B cell (primary cell): ENCODE measurements around the gene PIK3C3. TPM values are rescaled to one million over a fixed set of nuclear protein-coding genes. Genes with fewer than 3 reads are reported as not detected.

ENCODE experiments used
- ATAC-seq: fragments of 200-7000 bp; cut with Tn5 transposase; one replicate; pipeline ENCODE4 v1.10.0; 2021; ENCODE audit warnings: low read depth, mild to moderate bottlenecking, moderate number of reproducible peaks, moderate library complexity
- CTCF ChIA-PET: fragments of 350-600 bp; sonication (Branson Sonifier 250); formaldehyde crosslinking; loops from one replicate; lab custom pipeline; 2021; ENCODE audit warnings: antibody characterized with exemption, inconsistent platforms; lab: Charles Lee
- POLR2A ChIA-PET: fragments of 350-600 bp; sonication (Branson Sonifier 250); formaldehyde crosslinking; loops from one replicate; lab custom pipeline; 2021; ENCODE audit warnings: antibody characterized with exemption; lab: Charles Lee
- DNase-seq: peaks from one replicate; pipeline ENCODE4 v3.0.0; 2013
- H2AFZ ChIP-seq: 2 replicates; pipeline ENCODE4 v1.6.1; 2012; ENCODE audit warnings: mild to moderate bottlenecking, low read depth, low read length; ENCODE audit not compliant: insufficient read depth, poor library complexity, severe bottlenecking
- H3K27ac ChIP-seq, 2 donors: 1 replicate in 1 of 2; 2 replicates in 1 of 2; pipeline ENCODE4 v1.5.1; 2012 to 2013; ENCODE audit warnings: low read length in 2 of 2, mild to moderate bottlenecking in 2 of 2, moderate library complexity in 1 of 2
- H3K27me3 ChIP-seq, 4 experiments: fragments of 200-600 bp in 1 of 4; sonication (generic) in 1 of 4; replicated peaks in 1 of 4; 1 replicate in 2 of 4; 2 replicates in 2 of 4; pipeline versions ENCODE4 v1.6.1 to v1.7.0; 2013 to 2016; ENCODE audit warnings: low read length in 3 of 4, mild to moderate bottlenecking in 2 of 4, mixed read lengths in 1 of 4, moderate library complexity in 1 of 4; ENCODE audit not compliant: insufficient read depth in 4 of 4, control insufficient read depth in 3 of 4; ENCODE audit errors: control extremely low read depth in 1 of 4
- H3K36me3 ChIP-seq, 2 experiments: replicated peaks in 1 of 2; 1 replicate in 1 of 2; 2 replicates in 1 of 2; pipeline versions ENCODE4 v1.6.1 to v1.7.1; 2013; ENCODE audit warnings: low read length in 1 of 2; ENCODE audit not compliant: insufficient read depth in 2 of 2, control insufficient read depth in 1 of 2; ENCODE audit errors: control extremely low read depth in 1 of 2, extremely low read depth in 1 of 2
- H3K4me1 ChIP-seq, 2 donors: fragments of 200-600 bp in 1 of 2; sonication (generic) in 1 of 2; 1 replicate in 1 of 2; 2 replicates in 1 of 2; pipeline versions ENCODE4 v1.5.1 to v1.6.1; 2013 to 2017; ENCODE audit warnings: low read length in 2 of 2; ENCODE audit not compliant: control insufficient read depth in 2 of 2, insufficient read depth in 2 of 2
- H3K4me2 ChIP-seq: replicated peaks from 2 replicates; pipeline ENCODE3; 2012; ENCODE audit warnings: mild to moderate bottlenecking, low read depth, low read length; ENCODE audit not compliant: poor library complexity, severe bottlenecking
- H3K4me3 ChIP-seq, 5 experiments: fragments of 200-600 bp in 1 of 5; sonication (generic) in 1 of 5; 1 replicate in 3 of 5; 2 replicates in 2 of 5; pipeline versions ENCODE4 v1.5.1 to v1.7.0; 2011 to 2016; ENCODE audit warnings: low read length in 4 of 5, mild to moderate bottlenecking in 4 of 5, low read depth in 2 of 5, control low read depth in 1 of 5, moderate library complexity in 1 of 5; ENCODE audit not compliant: insufficient read depth in 1 of 5; ENCODE audit errors: control extremely low read depth in 1 of 5, extremely low read depth in 1 of 5
- H3K79me2 ChIP-seq: fragments of 200-600 bp; sonication (generic); one replicate; pipeline ENCODE4 v1.6.0; 2016; ENCODE audit warnings: low read length; ENCODE audit not compliant: control insufficient read depth, insufficient read depth
- H3K9ac ChIP-seq: fragments of 200-600 bp; sonication (generic); 2 replicates; pipeline ENCODE4 v1.6.1; 2017; ENCODE audit warnings: mild to moderate bottlenecking, low read length, moderate library complexity
- H3K9me3 ChIP-seq, 3 donors: one replicate each; pipeline versions ENCODE4 v1.6.1 to v1.7.1; 2013; ENCODE audit warnings: low read length in 2 of 3; ENCODE audit not compliant: control insufficient read depth in 2 of 3, insufficient read depth in 1 of 3; ENCODE audit errors: control extremely low read depth in 1 of 3
- H4K20me1 ChIP-seq: 2 replicates; pipeline ENCODE4 v1.6.0; 2012; ENCODE audit warnings: mild to moderate bottlenecking, low read length; ENCODE audit not compliant: insufficient read depth, control insufficient read depth, poor library complexity, severe bottlenecking
- H3K27ac Mint-ChIP-seq: one replicate; pipeline ENCODE4 v1.8.0; 2021; ENCODE audit warnings: mixed read lengths
- H3K27me3 Mint-ChIP-seq: one replicate; pipeline ENCODE4 v1.8.0; 2021; ENCODE audit warnings: mixed read lengths
- H3K4me1 Mint-ChIP-seq: one replicate; pipeline ENCODE4 v1.8.0; 2021; ENCODE audit warnings: mixed read lengths
- H3K4me3 Mint-ChIP-seq: one replicate; pipeline ENCODE4 v1.8.0; 2021; ENCODE audit warnings: mixed read lengths
- H3K9me3 Mint-ChIP-seq: one replicate; pipeline ENCODE4 v1.8.0; 2022; ENCODE audit warnings: mixed read lengths; ENCODE audit not compliant: insufficient read depth
- CTCF ChIP-seq: fragments of 200-600 bp; IDR thresholded peaks from one replicate; pipeline ENCODE4 v1.8.0; 2022; ENCODE audit warnings: antibody characterized with exemption, mild to moderate bottlenecking
- EZH2 ChIP-seq: IDR thresholded peaks from 2 replicates; pipeline ENCODE4 v1.6.1; 2012; ENCODE audit warnings: borderline replicate concordance, low read depth, mild to moderate bottlenecking, moderate library complexity, low read length; ENCODE audit not compliant: insufficient read depth, poor library complexity, severe bottlenecking
- whole genome bisulfite sequencing: methylation state at CpG from one replicate; pipeline ENCODE4 v1.1.5; 2013; ENCODE audit warnings: missing lambda C conversion rate; ENCODE audit not compliant: insufficient coverage; 5-methylcytosine and 5-hydroxymethylcytosine counted together
- intact Hi-C: fragments of 100-400 bp; cut with micrococcal nuclease; formaldehyde crosslinking; loops from one replicate; pipeline ENCODE4 v1.10.0; 2022
- polyA plus RNA-seq: library from polyadenylated mRNA; depleted of rRNA; stranded (reverse); fragments of >200 nt; gene quantifications from 2 replicates; pipeline ENCODE4 v1.2.3, GENCODE V29; 2012
- total RNA-seq, 2 donors: library from RNA; stranded (reverse); fragments of 120-200 nt in 1 of 2; gene quantifications; 1 replicate in 1 of 2; 2 replicates in 1 of 2; pipeline versions ENCODE4 v1.2.3 to v1.2.4, GENCODE V29; 2013 to 2022

Gene PIK3C3
- total and polyA plus RNA-seq, 2 donors (not counting 1 experiment from before 2014, with no cell fraction given): 13.3 to 87.9 TPM

DNA sequence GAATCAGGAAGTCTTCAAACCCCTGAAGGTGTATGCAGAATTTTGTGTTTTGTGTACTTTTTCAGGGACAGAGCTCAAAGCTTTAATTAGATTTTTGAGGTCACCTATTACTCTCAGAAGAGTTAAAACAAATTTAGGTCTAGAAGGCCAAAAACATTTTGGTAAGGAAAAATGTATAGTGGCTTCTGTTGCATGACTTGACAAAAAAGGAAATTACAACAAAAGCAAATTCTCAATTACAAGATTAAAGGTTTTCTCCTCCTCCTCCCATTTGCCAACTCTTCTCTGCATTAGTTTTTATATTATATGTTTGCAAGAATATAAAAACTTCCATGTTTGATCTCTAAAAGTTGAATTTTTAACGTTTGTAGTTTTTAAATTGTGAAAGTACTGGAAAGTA lies 4.0 kb downstream of the PIK3C3 start:
- Mint-ChIP-seq H3K27ac (no peak overlapping the region), H3K4me1 (peaks cover 41% of the 10 kb centered on the region), H3K4me3 (no peak overlapping the region), H3K9me3 (no peaks in the 10 kb centered on the region), H3K27me3 (no peaks in the 10 kb centered on the region)
- Histone ChIP-seq H3K4me2 (no peak overlapping the region), H3K4me1 (peaks cover 17 to 18% of the 10 kb centered on the region in 2 donors), H3K4me3 (no peak overlapping the region), H3K79me2 (peaks cover 70% of the 10 kb centered on the region), H3K9ac (no peak overlapping the region), H2AFZ (no peak overlapping the region), H3K36me3 (peaks cover 13 to 23% of the 10 kb centered on the region in 2 experiments), H3K27me3 (no peaks in the 10 kb centered on the region), H3K27ac (no peak overlapping the region), H4K20me1 (peaks cover 5% of the 10 kb centered on the region), H3K9me3 (no peaks in the 10 kb centered on the region)
- intact Hi-C loops: no loop called here
- TF ChIP-seq EZH2 (no peak), CTCF (no peak)
- POLR2A ChIA-PET: no interaction called here
- ATAC-seq (no peak), DNase-seq (no peak)
- CTCF ChIA-PET: no interaction called here
- no CpG with 5 or more reads among the region's 1 CpG for WGBS

DNA sequence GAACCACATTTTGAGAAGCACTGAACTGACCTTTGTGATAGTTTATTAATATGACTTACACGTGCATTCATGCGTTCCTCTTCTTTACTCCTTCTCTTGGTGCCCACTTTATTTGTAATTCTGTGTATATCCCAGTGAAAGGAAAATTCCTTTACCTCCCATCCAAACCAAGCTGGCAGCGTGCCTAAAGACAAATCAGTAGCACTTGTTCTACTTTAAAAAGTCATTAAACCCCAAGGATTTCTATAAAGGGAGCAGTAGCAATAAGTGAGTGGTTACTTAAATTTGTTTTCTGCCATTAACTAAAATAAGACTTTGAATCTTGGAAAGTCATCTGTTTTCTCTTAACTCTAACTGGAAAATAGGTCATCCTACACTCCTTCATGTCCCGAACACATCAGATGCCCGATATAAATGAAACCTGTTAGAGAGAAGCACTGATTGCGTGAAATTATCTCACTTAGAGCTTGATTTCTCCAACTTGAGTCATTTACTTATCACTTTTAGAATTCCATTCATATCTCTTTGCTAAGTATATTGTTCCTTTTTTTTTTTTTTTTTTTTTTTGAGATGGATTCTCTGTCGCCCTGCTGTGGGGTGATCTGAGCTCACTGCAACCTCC lies 10.7 kb downstream of the PIK3C3 start:
- Histone ChIP-seq H3K9me3 (no peaks in the 10 kb centered on the region), H3K79me2 (peaks cover 33% of the 10 kb centered on the region), H3K4me1 (no peaks in the 10 kb centered on the region), H3K4me3 (no peak overlapping the region), H3K27ac (no peak overlapping the region), H3K9ac (no peak overlapping the region), H2AFZ (no peak overlapping the region), H3K4me2 (no peak overlapping the region), H3K27me3 (no peaks in the 10 kb centered on the region), H3K36me3 (peaks cover 3 to 52% of the 10 kb centered on the region in 2 experiments), H4K20me1 (peaks cover 33% of the 10 kb centered on the region)
- intact Hi-C loops: no loop called here
- ChIA-PET POLR2A (no interaction called here), CTCF (interaction anchor here (0.6 kb wide), 1 partner anchor 11 kb away, joined by 3 read pairs; the partner anchor contains the start of gene PIK3C3)
- H3K4me1 Mint-ChIP-seq: peaks cover 11% of the 10 kb centered on the region
- no peaks in the 10 kb centered on the region for H3K27me3 Mint-ChIP-seq
- WGBS: 100% methylated on average over 4 of the region's 7 CpGs
- no peak overlapping the region for H3K27ac Mint-ChIP-seq
- no peak overlapping the region for H3K4me3 Mint-ChIP-seq
- no peak for ATAC-seq
- TF ChIP-seq EZH2 (no peak), CTCF (no peak)
- H3K9me3 Mint-ChIP-seq: no peaks in the 10 kb centered on the region
- no peak for DNase-seq
